GDM1 (cell line): ENCODE measurements around the gene PRAMEF26.
"Not testable (repeated sequence)": the region's sequence is repeated elsewhere in the genome, so short reads cannot be mapped to it uniquely, and the experiment has no call there.

Source experiments
- DNase-seq: peaks from one replicate; lab custom pipeline; 2025; lab: John Stamatoyannopoulos, UW

The PRAMEF26 gene

DNA sequence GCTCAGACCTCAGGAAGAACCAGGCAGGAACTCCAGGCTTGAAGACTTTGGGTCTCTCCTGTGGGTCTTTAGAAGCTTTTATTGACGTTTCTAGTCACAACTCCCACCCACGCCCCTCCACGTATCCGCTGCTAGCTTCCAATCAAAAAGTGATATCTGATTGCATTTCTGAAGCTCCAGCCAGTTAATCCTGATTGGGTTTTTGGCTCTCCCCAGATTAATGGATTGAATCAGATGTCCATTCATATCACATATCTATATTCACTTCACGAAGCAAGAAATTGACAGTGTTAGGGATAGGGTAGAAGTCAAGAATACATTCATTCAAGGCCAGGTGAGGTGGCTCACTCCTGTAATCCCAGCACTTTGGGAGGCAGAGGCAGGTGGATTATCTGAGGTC lies at the start of gene PRAMEF26:
PRAMEF26 (minus strand) TSS at position 101 of the 400 bp plus-strand sequence. CDS start 2,914 bp downstream, outside the sequence.
- DNase-seq = not testable (repeated sequence)

DNA sequence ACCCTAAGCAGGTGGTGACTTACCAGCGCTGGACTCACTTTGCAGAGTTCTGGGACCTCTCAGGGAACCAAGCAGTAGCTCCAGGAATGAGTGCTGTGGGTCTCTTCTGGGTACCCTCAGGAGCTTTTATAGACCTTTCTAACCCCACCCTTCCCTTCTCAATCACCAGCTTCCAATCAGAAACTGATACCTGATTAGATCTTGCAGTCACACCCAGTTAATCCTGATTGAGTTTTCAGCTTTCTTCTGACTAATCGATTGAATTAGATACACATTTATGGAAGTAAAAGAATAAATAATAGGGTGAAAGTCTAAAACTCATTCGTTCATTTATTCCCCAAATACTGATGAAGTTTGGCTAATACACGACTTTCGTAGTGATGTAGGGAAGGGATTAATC lies 45.5 kb upstream of the PRAMEF26 start, which contains the start of gene PRAMEF13:
PRAMEF13 (minus strand) TSS at position 101 of the 400 bp plus-strand sequence. CDS start 1,820 bp downstream, outside the sequence.
- DNase-seq = not testable (repeated sequence)

DNA sequence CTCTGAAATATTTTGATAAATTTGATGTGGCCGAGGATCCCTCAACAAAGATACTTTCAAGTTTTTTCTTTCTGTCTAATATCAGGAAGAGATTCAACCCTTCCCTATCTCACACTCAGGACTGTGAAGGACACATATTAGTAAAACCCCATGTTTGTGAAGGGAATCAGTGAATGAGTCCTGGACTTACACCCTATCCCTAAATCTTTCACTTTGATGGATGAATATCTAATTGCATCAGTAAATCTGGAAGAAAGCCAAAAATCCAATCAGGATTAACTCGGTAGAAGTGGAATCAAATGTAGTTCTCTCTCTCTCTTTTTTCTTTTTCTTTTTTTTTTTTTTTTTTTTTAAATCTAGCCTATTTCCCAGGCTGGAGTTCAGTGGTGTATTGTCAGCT lies 15.7 kb upstream of the PRAMEF26 start, which contains the start of gene PRAMEF9:
PRAMEF9 (plus strand) TSS at position 301 of the 400 bp plus-strand sequence. CDS start 3,433 bp downstream, outside the sequence.
- DNase-seq = not testable (repeated sequence)

DNA sequence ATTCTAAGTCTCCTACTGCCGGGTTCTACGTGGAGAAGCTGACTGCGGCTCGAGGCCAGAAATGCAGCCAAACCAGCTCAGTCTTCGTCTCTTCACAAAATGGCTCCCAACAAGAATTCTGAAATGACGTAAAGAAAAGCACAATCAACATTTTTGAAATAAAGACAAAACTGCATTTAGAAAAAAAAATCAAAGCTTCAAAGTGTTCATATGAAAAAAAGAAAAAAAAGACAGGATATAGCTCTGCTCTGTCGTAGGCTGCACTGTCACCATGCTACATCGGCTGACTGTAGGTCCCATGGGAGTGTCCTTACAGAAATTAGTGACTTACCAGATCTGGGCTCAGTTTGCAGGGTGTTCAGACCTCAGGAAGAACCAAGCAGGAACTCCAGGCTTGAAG lies 9.7 kb upstream of the PRAMEF26 start, which contains the start of gene HNRNPCL4:
HNRNPCL4 (minus strand) TSS at position 101 of the 400 bp plus-strand sequence. CDS start 164 bp downstream, outside the sequence.
- DNase-seq = not testable (repeated sequence)

DNA sequence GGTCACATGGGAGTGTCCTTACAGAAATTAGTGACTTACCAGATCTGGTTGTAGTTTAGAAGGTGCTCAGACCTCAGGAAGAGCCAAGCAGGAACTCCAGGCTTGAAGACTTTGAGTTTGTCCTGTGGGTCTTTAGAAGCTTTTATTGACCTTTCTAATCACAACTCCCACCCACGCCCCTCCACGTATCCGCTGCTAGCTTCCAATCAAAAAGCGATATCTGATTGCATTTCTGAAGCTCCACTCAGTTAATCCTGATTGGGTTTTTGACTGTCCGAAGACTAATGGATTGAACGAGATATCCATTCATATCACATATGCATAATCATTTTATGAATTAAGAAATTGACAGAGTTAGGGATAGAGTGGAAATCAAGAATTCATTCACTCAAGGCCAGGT lies 39.1 kb downstream of the PRAMEF26 start, which contains the start of gene HNRNPCL2:
HNRNPCL2 (minus strand) TSS at position 101 of the 400 bp plus-strand sequence. CDS start 454 bp downstream, outside the sequence.
- not testable (repeated sequence) for DNase-seq
